ENCODE data around the gene CNTN4.
"Not testable (repeated sequence)": the region's sequence is repeated elsewhere in the genome, so short reads cannot be mapped to it uniquely, and the experiment has no call there.

Gene CNTN4

DNA sequence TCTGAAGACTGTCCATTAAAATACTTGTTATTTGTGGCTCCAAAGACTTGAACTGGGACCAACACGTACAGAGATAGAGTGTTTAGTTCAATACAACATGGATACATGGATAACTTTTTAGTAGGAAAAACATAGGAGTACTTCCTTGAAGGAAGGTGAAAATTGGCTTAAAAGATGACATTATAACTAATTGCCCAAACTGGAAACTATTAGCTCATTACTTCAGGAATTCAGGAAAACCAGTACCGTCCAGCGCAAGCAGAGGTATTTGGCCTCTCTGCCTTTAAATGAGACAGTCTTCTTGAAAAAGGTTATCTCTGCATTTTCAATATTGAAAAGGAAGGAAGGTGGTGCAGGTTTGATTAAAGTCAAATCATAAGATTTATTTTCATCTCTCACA lies 777.0 kb downstream of the CNTN4 start:
- no peak for DNase-seq

DNA sequence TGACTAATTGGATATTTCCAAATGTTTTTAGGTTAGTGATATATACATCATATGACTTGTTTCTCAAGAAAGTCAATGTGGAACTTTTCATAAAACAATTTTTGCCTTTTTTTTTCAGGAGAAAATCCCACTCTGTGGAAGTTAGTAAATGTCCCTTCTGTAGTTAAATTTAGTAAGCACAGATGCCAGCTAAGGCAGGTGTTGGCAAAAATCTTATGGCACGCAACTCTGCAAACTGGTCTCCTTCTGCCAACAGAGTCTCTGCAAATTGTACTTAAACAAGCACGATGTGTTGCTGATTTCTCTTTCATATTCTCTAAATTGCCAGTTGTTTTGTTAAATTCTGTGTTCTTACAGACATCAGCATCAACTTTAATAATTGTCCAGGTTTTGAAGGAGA lies 777.7 kb downstream of the CNTN4 start:
- DNase-seq, result no peak

- no peak for DNase-seq
Observed at GRCh38 chr3:2879023-2879422, 780.4 kb downstream of the CNTN4 start.

DNA sequence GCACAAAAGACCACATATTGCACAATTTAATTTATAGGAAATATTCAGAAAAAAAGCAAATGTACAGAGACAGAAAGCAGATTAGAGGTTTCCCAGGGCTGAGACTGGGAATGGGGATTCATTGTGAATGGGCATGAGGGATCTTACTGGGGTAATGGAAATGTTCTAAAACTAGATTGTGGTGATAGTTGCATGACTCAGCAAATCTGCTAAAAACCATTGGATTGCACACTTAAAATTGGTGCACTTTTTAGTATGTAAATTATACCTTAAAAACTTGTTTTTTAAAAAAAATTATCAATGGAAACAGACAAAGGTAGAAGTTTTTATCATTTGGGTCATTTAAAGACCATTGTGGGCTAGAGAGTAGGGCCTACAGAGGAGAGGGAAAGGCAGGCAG lies 780.9 kb downstream of the CNTN4 start:
- no peak for DNase-seq

DNA sequence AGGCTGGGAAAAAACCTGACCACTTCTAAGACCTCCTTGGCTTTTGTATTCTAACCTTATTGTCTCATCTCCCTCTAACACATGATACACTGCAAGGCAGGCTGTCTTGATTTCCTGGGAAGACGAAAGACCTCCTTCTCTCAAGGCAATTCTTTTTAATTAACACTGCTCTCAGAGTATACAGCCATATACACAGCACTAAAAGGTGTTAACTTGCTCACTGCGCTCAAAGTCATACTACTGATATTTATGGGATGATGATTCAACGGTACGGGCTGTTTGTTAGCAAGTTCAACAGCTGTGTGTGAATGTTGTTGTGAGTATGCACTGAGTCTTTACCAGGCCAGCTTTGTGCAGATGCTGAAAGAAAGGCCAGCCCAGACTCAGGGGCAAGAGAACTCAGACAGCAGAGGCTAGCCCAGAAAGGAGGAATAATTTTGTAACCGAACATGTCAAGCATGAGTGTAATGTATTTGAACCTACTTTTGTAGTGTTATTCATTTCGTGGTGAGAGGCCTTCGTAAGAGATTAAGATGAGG lies 781.6 kb downstream of the CNTN4 start:
- no peak for DNase-seq

GRCh38 chr3:2883283-2883682 lies 784.6 kb downstream of the CNTN4 start:
- DNase-seq, result no peak

DNA sequence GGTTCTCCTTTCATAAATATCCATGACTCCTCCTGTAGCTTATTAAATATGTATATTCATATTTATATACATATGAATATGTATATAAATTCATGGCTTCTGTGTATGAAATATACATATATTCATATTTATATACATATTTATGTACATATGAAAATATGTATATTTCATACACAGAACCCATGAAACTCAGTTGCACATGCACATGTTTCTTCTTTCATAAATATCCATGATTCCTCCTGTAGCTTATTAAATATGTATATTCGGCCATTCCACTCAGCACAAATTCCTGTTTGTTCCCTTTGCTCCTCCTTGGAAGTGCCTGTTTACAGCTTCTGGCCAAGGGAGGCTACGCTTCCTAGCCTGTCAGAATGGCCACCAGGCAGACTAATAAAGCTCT lies 789.9 kb downstream of the CNTN4 start:
- no peak for DNase-seq

DNA sequence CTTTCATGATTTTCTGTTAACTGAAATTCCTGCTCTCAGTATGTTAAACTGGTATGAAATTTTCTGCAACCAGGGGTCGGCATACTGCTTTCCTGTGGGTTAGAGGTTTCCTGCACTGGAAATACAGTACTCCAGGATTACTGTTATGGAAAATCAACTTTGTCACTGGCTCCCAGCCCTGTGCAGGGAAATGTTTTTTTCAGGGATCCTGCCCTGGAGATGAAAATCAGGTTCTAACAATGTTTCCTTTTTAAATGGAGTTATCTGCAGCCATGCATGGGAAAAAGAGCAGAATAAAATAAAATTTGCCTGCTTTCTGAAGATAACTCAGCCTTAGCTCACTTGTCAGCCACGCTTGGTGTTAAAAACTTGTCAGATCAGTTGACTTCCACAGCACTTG lies 791.1 kb downstream of the CNTN4 start:
- no peak for DNase-seq

DNA sequence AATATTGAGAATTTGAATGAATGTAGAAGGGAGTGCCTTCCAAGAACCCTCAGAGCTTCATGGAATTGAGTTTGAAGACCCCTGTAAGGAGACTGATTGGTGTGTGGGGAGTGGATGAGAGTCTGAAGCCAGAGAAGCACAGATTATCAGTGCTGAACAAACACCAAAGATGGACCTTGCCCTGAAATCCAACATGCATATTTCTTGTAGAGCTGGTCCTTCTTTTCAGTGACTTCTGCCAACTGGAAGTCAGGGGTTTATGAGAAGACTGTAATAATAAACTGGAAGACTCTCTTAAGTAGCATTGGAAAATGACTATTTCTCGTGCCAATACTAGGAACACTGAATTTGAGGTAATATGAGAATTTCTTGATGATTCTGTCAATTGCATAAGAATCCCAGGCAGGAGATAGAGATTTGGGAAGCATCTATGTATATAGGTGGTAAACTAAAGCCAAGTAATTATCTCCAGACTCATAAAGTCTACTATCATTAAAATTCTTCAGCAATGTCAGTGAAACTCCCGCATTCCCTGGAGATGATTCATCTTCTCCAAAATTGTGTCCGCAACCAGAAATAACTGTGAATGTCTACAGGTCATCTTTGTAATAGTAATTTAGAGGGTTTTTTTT lies 797.8 kb downstream of the CNTN4 start:
- no peak for DNase-seq

DNA sequence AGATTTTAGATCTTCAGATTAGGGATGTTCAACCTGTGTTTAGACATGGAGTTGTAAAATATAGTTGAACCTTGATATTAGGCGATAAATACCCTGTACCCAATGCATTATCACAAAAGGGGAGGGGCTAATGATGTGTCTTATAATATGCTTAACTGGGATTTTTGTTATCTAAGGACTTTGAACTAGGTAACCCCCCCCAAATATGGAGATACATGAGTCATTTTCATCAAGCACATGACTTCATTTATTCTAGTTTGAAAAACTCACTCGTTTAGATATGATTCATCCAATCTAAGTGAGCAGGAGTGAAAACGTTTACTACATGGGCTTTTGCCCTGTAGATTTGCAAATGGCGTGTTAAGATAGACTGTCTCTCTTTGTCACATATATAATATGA lies 799.2 kb downstream of the CNTN4 start:
- no peak for DNase-seq

DNA sequence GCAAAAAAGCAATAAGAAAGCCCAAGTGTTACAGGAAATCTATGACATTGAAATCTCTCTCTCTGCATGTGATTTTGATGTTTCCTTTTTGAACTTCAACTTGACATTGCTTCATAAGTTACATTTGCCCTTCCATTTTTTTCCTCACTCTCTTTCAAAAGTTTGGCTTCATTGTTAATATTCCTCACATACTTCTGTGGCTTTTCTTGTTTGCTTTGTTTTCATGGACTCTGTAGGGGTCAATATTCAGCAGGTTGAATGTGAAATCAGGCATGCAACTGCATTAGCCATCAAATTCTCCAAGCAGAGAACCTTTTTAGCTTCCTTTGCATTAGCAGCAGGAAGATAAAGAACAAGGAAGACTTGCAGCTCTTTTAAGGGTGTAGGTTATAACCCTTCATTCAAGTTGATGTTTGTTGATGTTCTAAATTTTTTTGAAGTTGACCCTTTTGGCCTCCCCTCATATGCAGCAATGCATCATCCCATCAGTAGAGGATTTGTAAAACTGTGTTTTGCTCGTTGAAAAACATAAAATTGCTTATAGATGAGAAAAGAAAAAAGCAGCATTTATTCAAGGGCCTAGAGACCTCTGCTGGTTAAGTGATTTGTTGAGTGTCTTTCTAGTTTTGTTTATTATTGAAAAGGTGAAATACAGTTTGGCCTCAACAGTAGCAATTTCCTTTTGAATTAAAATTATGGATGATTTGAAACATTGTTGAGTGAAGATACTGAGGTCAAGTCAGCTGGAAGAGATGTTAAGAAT lies 800.1 kb downstream of the CNTN4 start:
- DNase-seq, result no peak

- no peak for DNase-seq
Observed at GRCh38 chr3:2904054-2904453, 805.4 kb downstream of the CNTN4 start.

- no peak for DNase-seq
Observed at GRCh38 chr3:2908693-2909351, 810.2 kb downstream of the CNTN4 start.

GRCh38 chr3:2910997-2911396 lies 812.3 kb downstream of the CNTN4 start:
- no peak for DNase-seq

DNA sequence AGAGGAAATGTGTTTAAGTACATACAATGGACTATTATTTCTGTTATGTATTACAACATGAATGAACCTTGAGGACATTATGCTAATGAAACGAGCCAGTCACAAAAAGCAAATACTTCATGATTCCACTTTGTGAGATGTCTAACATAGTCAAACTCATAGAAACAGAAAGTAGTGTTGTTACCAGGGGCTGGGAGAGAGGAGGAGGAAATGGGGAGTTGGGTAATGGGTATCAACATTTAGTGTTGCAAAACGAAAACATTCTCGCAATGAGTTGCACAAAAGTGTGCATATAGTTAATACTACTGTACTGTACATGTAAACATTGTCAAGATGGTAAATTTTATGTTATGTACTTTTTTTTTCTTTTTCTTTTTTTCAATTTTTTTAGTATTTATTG lies 817.2 kb downstream of the CNTN4 start:
- DNase-seq, result no peak

DNA sequence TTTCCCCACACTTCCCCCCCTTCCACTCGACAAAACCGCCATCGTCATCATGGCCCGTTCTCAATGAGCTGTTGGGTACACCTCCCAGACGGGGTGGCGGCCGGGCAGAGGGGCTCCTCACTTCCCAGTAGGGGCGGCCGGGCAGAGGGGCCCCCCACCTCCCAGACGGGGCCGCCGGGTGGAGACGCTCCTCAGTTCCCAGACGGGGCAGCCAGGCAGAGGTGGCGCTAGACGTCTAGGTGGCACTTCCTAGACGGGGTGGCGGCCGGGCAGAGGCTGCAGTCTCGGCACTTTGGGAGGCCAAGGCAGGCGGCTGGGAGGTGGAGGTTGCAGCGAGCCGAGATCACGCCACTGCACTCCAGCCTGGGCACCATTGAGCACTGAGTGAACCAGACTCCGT lies 818.0 kb downstream of the CNTN4 start:
- DNase-seq, result not testable (repeated sequence)

DNA sequence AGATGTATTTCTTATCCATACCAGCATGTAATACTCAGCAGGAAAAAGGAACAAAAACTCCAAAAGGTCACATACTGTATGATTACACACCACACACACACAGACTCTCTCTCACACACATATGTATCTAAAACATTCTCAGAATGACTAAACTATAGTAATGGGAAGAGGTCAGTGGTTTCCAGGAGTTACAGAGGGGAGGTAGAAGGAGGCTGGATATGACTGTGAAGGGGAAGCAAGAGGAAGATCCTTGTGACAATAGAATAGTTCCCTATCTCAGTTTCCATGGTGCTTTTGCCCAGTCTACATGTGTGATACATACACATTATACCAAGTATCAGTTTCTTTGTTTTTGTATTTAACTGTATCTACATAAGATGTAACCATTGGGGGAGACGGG lies 821.4 kb downstream of the CNTN4 start:
- no peak for DNase-seq

- no peak for DNase-seq
Observed at GRCh38 chr3:2921452-2921851, 822.8 kb downstream of the CNTN4 start.

DNA sequence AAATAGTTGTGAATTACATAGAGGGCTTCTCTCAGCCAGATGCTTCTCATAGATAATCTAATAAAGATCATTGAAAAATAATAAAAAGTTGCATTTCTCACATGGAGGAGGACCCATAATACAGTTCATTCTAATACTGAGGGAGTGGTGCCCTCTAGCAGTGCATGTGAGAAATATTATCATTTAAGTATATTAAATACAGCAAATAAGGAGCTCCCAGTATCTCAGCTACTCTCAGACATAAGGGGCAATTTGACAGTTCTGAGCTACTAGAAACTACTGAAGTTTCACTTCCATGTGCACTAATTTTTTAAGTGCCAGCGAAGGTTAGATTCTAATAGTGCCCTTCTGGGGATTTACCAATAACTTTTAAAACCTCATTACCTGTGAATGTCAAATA lies 823.2 kb downstream of the CNTN4 start:
- DNase-seq, result no peak

GRCh38 chr3:2923390-2923789 lies 824.7 kb downstream of the CNTN4 start:
- no peak for DNase-seq

GRCh38 chr3:2927259-2927658 lies 828.6 kb downstream of the CNTN4 start:
- no peak for DNase-seq

GRCh38 chr3:2929574-2929973 lies 830.9 kb downstream of the CNTN4 start:
- no peak for DNase-seq

DNA sequence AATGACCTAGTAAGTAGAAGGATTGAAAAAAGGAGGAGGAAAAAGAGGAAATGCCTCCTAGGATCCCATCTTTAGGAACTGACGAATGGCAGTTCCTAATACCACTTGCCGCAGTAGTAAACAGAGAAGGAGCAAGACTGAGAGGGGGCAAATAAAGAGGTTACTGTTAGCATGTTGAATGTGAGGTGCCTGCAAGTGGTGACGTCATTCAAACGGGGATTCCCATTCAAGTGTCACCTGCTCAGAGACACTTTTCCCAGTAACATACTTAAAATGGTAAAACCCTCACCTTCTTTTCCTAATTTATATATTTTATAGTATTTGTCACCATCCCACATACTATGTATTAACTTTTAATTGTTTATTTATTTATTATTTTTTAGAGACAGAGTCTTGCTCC lies 832.6 kb downstream of the CNTN4 start:
- DNase-seq, result no peak

DNA sequence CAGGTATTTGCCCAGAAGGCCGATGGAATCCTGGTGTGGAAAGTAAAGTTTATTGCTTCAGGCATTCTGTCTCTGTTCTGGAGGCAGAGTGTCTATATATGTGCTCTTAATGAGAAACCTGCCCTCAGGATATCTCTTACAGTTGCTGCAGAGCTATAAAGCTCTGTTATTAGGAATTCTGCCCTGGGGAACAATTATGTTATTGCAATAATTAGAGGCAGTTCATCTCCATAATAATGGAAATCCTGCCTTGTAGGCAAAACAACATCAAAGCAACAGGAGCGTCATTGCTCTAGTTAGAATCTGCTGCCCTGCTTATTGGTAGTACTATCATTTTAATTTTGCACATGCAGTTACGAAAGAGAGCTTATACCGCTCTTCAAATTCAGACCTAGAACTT lies 835.9 kb downstream of the CNTN4 start:
- DNase-seq, result no peak

All from GDM1 (cell line).